ENCODE measurements around the gene AK3.
"Not testable (repeated sequence)": the region's sequence is repeated elsewhere in the genome, so short reads cannot be mapped to it uniquely, and the experiment has no call there.

AK3 gene

DNA sequence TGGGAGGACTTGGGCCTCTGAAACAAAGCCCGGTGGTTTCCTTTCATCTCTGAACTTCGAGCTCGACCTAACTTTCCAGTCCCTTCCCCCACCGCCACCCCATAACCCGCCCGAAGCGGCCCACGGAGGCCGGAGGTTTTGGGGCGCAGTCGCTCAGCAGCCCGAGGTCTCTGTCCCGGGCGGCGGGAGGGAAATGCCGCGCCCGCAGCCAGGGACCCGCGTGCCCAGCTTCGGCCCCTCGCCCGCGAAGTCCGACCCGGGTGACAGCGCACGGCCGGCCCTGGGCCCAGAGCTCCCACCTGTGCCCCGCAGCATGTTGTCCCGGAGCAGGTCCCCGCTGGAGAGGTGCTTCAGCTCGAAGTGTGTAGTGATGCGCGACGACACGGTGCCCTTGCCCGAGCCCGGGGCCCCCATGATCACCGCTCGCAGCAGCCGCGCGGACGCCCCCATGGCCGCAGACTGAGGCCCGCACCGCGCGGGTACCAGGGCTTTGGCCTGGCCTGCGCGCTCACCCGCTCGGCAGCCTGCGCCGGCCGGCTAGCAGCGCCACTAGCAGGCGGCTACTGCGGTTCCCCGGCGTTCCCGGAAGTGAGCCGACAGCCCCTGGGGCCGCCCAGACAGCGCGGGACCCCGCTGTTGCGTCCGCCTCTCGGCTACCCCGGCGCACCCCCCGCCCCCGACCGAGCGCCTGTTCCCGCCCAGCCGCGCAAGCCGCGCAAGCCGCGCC is at the start of gene AK3:
AK3 (minus strand) TSS at position 565 of the 727 bp plus-strand sequence; CDS start at position 450, 115 bp downstream.
- DNase-seq: peak; percentile 43 to 80 (median 60)

DNA sequence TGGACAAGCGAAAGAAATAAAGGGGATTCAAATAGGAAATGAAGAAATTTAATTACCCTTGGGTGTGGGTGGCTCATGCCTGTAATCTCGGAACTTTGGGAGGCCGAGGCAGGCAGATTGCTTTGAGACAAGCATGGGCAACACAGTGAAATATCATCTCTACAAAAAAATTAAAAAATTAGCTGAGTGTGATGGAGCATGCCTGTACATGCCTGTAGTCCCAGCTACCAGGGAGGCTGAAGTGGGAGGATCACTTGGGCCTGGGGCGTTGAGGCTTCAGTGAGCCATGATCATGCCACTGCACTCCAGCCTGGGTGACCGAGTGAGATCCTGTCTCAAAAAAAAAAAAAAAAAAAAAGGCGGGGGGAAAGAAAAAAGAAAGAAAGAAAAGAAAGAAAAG is 47.7 kb upstream of the AK3 start:
- DNase-seq: no peak

DNA sequence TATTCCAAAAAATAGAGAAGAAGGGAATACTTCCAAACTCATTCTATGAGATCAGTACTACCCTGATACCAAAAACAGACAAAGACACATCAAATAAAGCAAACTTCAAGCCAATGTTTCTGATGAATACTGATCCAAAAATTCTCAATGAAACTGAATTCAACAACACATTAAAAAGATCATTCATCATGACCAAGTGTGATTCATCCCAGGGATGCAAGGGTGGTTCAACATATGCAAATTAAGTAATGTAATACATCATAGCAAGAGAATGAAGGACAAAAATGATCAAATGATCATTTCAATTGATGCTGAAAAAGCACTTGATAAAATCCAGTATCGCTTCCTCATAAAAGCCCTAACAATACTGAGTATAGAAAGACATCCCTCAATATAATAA is 46.9 kb upstream of the AK3 start:
- no peak for DNase-seq

DNA sequence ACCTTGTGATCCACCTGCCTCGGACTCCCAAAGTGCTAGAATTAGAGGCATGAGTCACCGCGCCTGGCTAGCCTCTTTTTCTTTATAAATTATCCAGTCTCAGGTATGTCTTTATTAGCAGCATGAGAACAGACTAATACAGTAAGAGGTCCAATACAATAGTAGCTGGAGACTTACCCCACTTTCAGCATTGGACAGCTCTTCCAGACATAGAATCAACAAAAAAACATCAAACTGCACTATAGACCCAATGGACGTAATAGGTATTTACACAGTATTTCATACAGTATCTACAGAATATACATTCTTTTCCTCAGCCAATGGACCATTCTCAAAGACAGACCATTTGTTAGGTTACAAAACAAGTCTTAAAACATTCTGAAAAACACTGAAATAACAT is 45.6 kb upstream of the AK3 start:
- no peak for DNase-seq

DNA sequence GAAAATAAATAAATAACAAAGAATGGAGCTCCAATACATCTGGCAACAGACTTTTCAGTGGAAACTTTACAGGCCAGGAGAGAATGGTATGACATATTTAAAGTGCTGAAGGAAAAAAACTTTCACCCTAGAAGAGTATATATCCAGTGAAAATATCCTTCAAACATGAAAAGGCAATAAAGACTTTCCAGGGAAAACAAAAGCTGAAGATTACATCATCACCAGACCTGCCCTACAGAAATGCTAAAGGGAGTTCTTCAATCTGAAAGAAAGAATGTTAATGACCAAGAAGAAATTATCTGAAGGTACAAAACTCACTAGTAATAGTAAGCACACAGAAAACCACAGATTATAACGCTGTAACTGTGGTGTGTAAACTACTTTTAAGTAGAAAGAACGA is 43.4 kb upstream of the AK3 start:
- DNase-seq: no peak

DNA sequence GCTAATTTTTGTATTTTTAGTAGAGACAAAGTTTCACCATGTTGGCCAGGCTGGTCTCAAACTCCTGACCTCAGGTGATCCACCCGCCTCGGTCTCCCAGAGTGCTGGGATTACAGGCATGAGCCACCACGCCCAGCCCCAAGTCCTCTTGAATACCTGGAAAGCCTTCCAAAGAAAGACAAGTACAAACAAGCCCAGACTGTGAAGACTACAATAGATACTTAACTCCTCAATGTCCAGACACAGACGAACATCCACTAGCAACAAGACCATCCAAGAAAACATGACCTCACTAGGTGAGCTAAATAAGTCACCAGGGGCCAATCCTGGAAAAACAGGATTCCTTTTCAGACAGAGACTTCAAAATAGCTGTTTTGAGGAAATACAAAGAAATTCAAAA is 42.2 kb upstream of the AK3 start:
- DNase-seq: not testable (repeated sequence)

DNA sequence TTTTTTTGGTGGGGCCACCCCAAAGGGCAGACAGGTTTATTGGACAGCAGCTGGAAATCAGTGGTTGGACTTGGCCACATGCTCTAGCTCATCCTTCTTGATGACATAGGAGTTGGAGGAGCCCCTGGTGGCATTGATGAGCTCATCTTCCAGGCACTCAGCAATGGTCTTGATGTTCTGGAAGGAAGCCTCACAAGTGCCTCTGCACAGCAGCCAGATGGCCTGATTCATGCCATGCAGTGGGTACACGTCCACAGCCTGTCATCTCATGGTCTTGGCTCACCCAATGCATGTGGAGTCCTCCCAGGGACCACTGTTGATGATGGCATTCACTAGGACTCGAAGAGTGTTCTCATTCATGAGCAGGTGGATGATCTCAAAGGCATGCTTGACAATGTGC is 40.4 kb upstream of the AK3 start:
- no peak for DNase-seq

DNA sequence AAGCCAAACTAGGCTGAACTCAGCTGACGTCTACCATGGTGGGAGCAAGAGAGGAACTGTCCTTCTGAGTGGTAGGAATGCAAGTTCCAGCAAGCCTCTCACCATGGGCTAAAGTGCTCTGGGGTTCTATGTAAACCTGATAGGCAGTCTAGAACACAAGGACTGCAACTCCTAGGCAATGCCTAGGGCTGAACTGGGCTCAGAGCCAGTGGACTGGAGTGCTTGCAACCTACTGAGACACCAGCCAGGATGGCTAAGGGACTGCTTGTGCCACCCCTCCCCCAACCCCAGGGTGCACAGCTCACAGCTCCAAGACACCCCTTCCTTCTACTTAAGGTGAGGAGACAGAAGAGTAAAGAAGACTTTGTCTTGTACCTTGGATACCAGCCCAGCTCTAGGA is 39.6 kb upstream of the AK3 start:
- DNase-seq: no peak

DNA sequence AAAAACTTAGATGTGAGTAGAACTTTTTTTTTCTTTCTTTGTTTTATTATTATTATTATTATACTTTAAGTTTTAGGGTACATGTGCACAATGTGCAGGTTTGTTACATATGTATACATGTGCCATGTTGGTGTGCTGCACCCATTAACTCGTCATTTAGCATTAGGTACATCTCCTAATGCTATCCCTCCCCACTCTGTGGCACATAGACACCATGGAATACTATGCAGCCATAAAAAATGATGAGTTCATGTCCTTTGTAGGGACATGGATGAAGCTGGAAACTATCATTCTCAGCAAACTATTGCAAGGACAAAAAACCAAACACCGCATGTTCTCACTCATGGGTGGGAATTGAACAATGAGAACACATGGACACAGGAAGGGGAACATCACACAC is 34.0 kb upstream of the AK3 start:
- DNase-seq: not testable (repeated sequence)

DNA sequence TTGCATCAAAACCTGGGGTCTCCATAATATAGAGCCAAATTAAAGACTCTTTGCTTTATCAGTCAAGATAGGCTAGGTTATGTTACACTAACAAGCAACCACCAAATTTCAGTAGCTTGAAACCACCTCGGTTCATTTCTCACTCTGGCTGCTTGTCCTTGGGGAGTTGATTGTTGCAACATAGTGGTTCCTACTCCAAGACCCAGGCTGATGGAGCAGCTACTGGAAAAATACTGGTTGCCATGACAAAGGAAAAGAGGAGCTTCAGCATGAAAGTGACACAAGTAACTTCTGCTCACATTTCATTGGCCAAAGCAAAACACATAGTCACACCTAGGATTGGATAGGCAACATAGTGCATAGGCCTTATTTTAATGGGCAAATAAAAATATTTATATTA is 33.2 kb upstream of the AK3 start:
- DNase-seq: no peak

DNA sequence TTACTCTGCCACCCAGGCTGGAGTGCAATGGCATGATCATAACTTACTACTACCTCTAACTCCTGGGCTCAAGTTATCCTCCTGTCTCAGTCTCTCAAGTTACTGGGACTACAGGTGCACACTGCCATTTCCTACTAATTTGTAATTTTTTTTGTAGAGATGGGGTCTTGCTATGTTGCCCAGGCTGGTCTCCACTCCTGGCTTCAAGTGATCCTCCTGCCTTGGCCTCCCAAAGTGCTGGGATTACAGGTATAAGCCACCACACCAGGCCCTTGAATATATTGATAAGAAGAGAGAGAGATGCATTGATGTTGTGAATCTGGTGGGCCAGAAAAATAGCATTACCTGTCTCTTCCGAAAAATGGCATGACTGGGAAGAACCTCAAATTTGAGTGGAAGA is 30.8 kb upstream of the AK3 start:
- DNase-seq: no peak

DNA sequence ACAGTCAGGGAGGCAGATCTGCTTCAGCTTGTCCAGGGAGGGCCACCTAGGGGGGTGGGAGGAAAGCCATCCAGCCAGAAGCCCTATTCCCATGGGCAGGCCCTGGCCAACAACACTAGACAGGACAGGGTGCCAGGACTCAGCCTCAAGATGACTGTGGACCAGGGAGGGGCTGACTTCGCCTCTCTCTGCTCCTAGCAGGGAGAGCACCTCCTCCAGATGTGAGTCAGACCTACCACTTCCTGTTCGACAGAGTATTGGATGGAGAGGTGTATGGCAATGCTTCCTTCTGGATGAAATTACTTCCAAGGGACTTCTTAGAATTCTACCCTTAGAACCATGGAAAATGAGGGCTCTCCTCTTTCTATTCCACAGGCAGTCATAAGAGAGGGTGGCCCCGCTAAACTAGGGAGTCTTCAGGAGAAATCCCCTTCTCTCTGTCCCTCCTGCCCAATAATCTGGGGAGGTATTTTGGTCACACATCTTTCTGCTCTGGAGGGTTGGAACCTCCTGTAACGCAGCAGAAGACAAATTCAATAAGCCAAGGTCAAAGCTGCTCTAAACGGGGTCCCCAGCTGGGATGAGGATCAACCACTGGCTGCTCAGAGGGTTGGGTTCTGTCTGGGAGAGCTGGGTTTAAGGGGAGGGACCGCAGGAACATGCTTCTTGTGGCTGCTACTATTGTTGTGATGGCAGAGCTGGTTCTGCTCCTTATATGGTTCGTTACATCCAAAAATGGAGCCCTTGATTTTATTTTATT is 28.5 kb upstream of the AK3 start:
- DNase-seq: no peak

DNA sequence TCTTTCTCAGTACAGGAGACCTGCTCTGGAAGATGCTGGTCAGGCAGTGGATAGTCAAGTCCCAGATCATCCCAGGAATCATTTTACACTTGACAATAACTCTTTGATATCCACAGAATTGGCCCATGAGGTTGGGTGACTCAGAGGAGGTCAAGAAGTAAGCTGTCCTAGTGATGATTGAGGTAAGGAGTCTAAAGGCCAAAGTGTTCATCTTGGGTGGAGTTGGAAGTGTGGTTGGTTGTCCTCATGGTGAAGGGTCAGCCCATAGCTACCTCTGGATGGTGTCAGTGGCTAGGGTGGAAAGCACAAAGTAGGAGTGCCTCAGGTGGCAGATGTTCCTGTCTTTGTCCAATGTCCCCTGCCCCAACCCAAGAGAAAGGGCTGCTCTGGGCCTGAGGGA is 27.7 kb upstream of the AK3 start:
- DNase-seq: no peak

DNA sequence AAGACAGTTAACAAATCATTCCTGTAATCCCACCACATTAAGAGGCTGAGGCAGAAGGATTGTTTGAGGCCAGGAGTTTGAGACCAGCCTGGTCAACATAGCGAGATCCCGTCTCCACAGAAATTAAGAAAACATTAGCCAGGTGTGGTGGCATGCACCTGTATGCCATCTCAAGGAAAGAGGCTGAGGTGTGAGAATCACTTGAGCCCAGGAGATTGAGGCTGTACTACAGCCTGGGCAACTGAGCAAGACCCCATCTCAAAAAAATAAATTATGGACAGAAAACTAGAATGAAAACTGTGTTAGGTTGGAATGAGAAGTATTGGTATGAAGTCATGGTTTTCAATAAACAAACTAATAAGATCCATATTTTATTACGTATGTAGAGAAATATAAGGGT is 23.0 kb upstream of the AK3 start:
- no peak for DNase-seq

DNA sequence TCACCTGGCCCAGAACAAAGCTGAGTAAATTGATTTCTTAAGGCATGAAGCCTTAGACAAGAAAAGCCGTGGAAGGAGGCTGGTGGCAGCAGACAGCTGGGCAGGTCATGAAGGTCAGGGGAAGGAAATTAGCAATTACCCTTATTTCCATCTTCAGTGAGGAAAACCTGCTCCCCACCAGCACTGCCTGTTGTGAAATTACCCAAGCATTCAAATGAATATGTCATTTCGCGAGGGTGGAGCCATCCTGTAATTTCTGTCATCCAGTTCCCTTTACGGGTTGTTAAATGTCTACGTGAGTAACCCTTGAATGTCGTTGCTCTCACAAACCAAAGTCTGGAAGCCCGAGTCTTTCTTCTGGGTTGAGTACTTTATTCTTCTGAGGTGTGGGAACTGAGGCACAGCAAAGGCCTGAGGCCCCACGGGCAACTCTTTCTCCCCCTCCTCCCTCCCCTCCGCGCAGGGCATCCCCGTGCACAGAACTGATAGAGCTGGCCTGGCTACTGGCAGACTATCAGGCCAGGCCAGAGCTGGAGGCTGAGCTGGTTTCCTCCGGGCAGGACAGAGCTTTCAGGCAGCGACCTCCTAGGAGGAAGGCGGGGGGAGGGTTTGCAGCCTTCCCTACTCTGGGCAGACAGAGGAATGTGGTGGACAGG is 22.0 kb upstream of the AK3 start:
- DNase-seq: no peak

DNA sequence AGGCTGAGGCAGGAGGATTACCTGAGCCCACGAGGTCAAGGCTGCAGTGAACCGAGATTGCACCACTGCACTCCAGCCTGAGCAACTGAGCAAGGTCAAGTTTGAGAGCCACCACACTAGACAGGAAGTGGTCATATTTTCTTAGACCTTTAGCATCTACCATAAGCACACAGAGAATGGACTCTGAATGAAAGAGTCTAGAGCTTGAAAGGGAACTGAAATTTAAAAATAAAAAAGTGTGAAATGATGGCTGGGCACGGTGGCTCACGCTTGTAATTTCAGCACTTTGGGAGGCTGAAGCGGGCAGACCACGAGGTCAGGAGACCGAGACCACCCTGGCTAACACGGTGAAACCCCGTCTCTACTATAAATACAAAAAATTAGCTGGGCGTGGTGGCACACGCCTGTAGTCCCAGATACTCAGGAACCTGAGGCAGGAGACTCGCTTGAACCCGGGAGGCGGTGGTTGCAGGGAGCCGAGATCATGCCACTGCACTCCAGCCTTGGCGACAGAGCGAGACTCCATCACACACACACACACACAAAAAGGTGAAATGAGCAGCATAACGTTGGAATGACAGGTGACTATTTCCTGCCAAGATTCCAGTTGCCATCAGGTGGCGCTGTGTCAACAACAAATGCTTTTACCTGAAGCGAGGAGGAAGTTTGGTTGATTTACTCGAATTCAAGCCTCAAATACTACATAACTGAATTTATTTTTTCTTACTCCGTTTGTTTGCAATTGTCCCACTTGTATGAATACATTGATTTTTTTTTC is 21.3 kb upstream of the AK3 start:
- peak; percentile 47 to 73 (median 56) for DNase-seq

DNA sequence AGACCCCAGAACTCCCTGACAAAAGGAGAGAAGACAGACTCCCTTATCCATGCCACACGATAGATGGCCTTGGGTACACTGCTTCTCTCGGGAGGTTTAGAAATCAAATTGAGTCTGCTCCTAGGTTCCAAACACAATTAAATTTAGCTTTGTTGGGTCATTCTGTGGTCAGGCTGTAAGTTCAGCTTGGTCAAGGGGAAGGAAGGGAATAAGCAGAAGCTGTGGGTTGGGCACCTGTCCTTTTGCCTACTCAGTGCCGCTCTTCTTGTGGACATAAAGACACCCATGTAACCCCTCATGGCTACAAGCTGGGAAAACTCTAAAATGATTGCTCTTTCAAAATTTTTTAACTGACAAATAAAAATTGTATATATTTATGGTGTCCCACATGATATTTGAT is 19.1 kb upstream of the AK3 start:
- DNase-seq: no peak

DNA sequence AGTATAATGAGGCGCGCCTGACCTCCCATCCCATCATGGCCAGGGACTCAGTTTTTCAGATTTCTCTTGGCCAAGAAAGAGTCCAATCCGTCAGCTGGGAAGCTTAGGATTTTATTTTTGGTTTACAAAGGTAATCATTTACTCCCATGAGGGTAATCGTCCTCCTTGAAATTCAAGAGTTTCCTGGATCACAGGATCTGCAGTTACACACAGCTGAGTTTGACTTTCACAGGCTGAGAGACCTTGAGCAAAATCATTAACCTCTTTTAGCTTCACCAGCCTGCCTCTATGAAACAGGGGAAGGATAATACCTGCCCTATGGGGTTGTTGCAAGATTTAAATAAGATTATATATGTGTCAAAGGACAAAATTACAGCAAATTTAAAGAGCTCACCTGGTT is 15.4 kb upstream of the AK3 start:
- DNase-seq: no peak

DNA sequence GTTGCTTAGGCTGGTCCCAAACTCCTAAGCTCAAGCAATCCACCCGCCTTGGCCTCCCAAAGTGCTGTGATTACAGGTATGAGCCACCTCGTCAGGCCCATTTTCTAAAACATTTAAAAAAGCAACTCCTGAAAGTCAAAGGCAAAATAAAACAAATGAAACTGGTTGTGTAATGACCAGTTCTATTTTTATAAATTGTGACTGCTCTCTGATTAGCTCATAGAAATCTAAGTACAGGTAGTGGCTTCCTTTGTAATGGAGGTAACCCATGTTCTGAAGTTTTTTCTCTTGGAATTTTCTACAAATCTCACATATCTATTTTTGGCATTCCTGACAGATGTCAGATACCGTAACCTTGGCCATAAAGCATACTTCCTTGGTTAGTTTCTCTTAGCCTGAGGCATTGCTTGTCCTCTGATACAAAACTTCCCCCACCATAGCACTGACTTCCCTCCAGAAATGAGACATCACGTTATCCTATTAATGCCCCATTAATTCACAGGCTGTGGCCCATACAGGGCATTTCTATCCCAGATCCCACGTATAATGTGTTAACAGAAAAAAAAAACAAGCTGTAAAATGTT is 14.1 kb upstream of the AK3 start:
- no peak for DNase-seq

DNA sequence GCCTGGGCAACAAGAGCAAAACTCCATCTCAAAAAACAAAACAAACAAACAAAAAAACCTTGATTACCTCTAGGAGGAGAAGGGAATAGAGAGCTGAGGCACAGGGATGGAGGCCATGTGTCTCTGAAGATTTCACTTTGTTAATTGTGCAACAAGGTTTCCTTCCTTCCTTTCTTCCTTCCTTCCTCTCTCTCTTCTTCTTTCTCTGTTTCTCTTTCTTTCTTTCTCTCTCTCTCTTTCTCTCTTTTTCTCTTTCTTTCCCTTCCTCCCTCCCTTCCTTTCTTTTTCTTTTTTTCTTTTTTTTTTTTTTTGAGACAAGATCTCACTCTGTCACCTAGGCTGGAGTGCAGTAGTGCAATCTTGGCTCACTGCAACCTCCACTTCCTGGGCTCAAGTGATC is 13.5 kb upstream of the AK3 start:
- DNase-seq: not testable (repeated sequence)

DNA sequence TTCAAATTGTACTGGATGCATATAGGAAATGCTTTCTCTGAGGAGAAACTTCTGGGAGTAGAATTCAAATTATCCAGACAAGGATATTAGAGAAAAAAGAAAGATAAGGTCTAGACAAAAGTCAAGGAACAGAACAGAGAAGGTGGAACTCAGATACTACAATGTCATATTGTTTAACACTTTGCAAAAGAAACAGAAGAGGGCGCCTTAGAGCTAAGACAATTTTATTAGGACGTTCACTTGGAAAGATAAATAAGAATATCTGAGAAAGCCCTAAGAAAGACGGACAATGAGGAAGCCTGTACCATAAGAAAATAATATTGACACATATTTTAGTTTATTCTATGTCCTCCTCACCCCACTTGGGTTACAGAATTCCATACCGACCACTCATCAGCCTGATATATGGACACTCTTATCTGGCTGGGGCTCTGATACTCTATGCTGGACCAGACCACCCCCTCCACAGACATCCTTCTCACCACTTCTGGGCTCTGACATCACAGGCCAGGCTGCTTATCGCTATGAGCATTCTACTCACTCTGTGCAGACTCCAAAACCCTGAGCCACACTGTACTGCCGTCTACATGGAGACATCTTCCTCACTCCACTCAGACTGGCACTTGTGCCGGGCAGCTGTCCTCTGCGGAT is 9.1 kb upstream of the AK3 start:
- DNase-seq: no peak

DNA sequence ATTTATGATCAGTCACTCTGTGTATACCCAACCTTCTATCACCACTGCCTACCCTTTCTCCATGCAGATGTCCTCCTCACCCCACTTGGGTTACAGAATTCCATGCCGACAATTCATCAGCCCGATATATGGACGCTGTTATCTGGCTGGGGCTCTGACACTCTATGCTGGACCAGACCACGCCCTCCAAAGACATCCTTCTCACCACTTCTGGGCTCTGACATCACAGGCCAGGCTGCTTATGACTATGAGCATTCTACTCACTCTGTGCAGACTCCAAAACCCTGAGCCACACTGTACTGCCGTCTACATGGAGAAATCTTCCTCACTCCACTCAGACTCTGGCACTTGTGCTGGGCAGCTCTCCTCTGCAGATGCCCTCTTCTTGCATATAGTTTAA is 7.6 kb upstream of the AK3 start:
- no peak for DNase-seq
